Measurements from ENCODE around the gene ZFP64.

The ZFP64 gene

GRCh38 chr20:52103335-52103912 is 88.2 kb downstream of the ZFP64 start:
- DNase-seq = no peak

GRCh38 chr20:52102559-52102958 is 89.0 kb downstream of the ZFP64 start:
- no peak for DNase-seq

GRCh38 chr20:52102126-52102525 is 89.5 kb downstream of the ZFP64 start:
- DNase-seq = no peak
